ENCODE data around the gene DAZ3. TPM values are rescaled to one million over a fixed set of nuclear protein-coding genes. Genes with fewer than 3 reads are reported as not detected.
"Not testable (repeated sequence)": the region's sequence is repeated elsewhere in the genome, so short reads cannot be mapped to it uniquely, and the experiment has no call there.

The DAZ3 gene
- not detected for total RNA-seq
- long read RNA-seq, donor 1: 0 reads
- long read RNA-seq, donor 2: 0 reads

GRCh38 chrY:24813293-24813692 lies at the start of gene DAZ3:
TSS of gene DAZ3 (minus strand) at chrY:24813393. CDS start at chrY:24813185, 208 bp downstream.
- intact Hi-C loops (cut with DNase I, micrococcal nuclease); DNase-seq; H3K4me1 ChIP-seq (ENCODE audit: low read depth); ATAC-seq; H3K4me3 ChIP-seq; H3K36me3 ChIP-seq (ENCODE audit: low read depth); H3K9me3 ChIP-seq: not testable (repeated sequence)

GRCh38 chrY:24833619-24834018 lies 20.4 kb upstream of the DAZ3 start, which contains the start of gene DAZ4:
TSS of gene DAZ4 (plus strand) at chrY:24833919. CDS start at chrY:24834127, 208 bp downstream.
- H3K36me3 ChIP-seq (ENCODE audit: low read depth); ATAC-seq; H3K9me3 ChIP-seq; DNase-seq; H3K4me3 ChIP-seq; intact Hi-C loops (cut with DNase I, micrococcal nuclease); H3K4me1 ChIP-seq (ENCODE audit: low read depth): not testable (repeated sequence)

- ATAC-seq; H3K36me3 ChIP-seq (ENCODE audit: low read depth); H3K9me3 ChIP-seq; H3K4me3 ChIP-seq; DNase-seq; H3K4me1 ChIP-seq (ENCODE audit: low read depth); intact Hi-C loops (cut with DNase I, micrococcal nuclease): not testable (repeated sequence)
Measured at GRCh38 chrY:24825069-24825468, 11.9 kb upstream of the DAZ3 start.

GRCh38 chrY:24824184-24824879 lies 11.1 kb upstream of the DAZ3 start:
- H3K4me3 ChIP-seq; H3K36me3 ChIP-seq (ENCODE audit: low read depth); intact Hi-C loops (cut with DNase I, micrococcal nuclease); H3K4me1 ChIP-seq (ENCODE audit: low read depth); ATAC-seq; H3K9me3 ChIP-seq; DNase-seq: not testable (repeated sequence)

- H3K4me1 ChIP-seq (ENCODE audit: low read depth); H3K36me3 ChIP-seq (ENCODE audit: low read depth); ATAC-seq; H3K4me3 ChIP-seq; H3K9me3 ChIP-seq; DNase-seq; intact Hi-C loops (cut with DNase I, micrococcal nuclease): not testable (repeated sequence)
Measured at GRCh38 chrY:24821836-24822235, 8.6 kb upstream of the DAZ3 start.

Other genes starting within 250 kb of the DAZ3 start
- not detected for gene BPY2B, start 195.4 kb downstream of the DAZ3 start, total RNA-seq
- not detected for gene DAZ4, start 20.5 kb upstream of the DAZ3 start, total RNA-seq
- not detected for gene BPY2C, start 238.7 kb upstream of the DAZ3 start, total RNA-seq